Stimulated activated CD4-positive, alpha-beta T cell treated with anti-CD3 and anti-CD28 coated beads, Interleukin-15, amount 100 ng/mL, for 1 hour (primary cell): ENCODE results near the gene GRK1.
"Not testable (repeated sequence)": the region's sequence is repeated elsewhere in the genome, so short reads cannot be mapped to it uniquely, and the experiment has no call there.

Experiments
- DNase-seq, 2 donors: peaks; one replicate each; pipeline ENCODE4 v3.0.0-alpha.2; 2020; ENCODE audit warnings: low read depth in 1 of 2, low spot score in 1 of 2

Gene GRK1

DNA sequence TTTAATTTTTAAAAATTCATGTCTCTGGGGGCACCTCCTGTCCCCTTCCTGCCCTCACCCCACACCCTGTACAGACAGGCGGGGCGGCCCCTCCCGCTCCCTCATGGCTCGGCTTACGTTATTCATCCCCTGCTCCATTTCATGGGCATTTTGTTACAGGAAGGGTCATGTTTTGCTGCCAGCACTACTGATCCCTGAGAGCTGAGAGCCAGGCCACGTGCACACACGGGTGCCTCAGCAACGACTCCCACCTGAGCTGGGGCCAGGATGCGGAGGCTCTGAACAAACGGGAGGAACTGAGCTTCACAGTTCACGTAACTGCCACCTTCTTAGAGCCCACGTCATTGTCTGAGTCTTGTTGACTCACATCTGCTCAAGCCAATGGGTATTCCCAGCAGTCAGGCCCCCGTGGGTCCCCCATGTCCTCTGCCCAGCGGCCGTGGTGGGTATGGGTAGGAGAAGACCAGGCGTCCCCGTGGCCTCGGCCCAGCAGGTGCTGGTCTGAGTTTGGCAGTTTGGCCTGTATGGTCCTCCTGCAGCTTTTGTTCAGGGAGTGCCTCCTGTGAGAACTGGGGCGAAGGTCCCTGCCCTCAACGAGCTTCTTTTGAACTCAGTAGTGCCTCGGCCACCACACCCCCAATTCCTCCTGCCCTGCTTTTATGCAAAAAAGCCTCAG, 75.6 kb downstream of the GRK1 start:
- no peak for DNase-seq

DNA sequence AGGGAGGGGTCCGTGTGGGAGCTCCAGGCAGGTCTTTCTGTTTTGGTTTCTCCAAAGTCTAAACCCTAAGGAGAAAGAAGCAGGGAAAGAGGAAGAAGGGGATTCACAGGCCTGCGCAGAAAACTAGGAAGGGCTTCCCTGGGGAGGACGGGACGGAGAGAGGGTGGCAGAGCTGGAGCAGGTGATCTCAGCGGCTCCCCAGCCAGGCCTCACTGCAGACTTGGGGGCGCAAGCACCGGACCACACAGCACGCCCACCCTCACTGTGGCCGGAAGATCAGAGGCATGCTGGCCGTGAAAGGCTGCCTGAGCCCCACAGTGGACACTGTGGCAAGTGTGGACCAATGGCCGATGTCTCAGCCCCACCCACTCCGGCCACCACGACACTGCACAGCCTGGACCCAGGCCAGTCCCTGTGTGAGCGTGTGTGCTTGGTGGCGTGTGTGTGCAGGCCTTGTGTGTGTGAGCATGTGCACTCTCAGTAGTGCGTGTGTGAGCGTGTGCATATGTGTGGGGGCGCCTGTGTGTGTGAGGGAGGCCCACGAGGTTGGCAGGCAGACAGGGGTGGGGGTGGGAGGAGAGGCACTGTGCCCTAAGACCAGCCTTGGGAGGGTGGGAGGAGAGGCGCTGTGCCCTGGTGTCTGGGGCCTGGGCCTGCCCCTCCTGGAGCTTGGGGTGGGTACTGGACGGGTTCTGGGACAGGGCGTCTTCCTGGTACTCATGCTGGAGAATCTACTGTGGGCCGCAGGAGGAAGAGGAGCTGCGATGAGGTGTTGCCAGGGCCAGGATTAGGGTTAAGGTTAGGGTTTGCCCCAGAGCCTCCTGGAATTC, 76.6 kb downstream of the GRK1 start:
- DNase-seq: no peak

DNA sequence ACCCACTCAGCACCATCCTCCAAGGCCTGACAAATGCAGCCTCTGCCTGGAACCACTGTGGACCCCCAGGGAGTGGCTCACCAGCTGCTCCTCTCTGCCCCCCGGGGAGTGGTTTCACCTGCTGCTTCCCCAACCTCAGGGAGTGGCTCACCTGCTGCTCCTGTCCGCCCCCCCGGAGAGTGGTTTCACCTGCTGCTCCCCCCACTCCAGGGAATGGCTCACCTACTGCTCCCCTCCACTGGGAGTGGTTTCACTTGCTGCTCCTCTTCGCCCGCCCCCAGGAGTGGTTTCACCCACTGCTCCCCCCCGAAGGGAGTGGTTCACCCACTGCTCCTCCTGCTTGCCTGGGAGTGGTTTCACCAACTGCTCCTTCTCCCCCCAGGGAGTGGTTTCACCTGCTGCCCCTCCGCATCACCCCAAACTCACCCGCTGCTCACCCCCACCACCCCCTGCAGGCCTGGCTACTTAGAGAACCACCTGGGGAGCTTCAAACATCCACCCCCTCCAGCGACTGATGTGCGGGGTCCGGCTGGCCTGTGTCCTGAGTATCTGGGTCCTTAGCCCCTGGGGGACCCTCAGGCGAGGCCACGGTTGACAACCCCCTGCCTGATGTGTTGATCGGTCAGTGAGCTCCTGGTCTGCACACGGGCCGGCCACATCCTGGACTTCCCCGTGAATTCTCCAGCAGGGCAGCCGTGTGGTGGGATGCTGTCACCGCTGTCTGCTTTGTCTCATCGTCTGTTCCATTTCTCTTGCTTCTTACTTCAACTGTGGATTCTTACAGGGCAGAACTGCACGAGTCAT, 77.4 kb downstream of the GRK1 start:
- no peak for DNase-seq

DNA sequence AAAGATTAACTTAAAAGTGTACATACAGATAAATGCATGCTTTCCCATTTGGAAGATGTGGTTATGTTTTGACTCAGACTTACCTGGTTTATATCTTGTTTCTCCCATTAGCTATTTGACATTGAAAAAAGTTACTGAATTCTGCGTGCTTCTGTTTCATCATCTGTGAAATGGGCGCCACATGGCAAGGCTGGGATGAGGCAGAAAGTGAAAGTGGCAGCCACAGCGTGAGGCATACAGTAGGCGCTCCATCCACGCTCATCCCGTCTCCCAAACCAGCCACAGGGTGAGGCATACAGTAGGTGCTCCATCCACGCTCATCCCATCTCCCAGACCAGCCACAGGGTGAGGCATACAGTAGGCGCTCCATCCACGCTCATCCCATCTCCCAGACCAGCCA, 78.0 kb downstream of the GRK1 start:
- no peak for DNase-seq

DNA sequence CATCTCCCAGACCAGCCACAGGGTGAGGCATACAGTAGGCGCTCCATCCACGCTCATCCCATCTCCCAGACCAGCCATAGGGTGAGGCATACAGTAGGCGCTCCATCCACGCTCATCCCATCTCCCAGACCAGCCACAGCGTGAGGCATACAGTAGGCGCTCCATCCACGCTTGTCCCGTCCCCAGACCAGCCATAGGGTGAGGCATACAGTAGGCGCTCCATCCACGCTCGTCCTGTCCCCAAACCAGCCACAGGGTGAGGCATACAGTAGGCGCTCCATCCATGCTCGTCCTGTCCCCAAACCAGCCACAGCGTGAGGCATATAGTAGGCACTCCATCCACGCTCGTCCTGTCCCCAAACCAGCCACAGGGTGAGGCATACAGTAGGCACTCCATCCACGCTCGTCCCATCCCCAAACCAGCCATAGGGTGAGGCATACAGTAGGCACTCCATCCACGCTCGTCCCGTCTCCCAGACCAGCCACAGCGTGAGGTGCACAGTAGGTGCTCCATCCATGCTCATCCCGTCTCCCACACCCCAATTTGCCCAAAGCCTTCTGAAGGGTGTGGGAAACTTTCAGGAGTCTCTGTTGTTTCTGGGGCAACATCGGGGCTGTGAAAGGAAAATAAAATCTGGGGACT, 78.6 kb downstream of the GRK1 start:
- DNase-seq: not testable (repeated sequence)

DNA sequence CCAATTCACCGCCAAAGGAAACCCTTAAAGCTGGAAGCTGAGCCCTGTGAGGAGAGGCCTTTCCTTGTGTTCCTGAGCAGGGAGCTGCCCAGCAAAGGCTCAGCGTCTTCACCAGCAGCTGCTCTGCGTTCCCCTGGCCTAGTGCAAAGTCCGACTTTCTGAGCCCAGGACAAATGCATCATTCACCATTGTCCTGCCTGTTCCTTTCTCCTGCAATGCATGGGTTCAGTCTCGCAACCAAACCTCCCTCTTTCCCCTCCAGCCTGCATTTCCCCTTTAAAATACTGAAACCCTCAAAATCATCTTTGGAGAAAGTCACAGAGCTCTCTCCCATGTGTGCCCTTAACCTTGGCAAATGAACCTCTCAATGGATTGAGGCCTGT, 79.1 kb downstream of the GRK1 start:
- no peak for DNase-seq

DNA sequence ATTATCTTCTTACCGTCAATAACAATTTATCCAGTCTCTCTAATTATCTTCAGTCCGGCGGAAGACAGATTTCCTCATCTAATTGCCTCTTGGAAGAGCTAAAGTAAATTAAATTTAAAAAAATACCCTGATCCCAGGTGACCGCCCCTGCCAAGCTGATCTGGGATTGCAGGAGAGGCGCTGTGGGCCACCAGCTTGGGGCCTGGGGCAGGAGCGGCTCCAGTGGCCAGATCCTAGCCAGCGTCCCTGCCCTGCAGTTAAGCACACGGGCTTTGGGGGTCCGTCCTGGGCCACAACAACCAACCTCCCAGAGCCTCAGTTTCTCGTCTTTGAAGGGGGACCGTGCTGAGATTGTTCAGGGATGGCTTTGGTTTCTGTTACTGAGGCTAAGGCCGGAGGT, 79.7 kb downstream of the GRK1 start:
- no peak for DNase-seq

DNA sequence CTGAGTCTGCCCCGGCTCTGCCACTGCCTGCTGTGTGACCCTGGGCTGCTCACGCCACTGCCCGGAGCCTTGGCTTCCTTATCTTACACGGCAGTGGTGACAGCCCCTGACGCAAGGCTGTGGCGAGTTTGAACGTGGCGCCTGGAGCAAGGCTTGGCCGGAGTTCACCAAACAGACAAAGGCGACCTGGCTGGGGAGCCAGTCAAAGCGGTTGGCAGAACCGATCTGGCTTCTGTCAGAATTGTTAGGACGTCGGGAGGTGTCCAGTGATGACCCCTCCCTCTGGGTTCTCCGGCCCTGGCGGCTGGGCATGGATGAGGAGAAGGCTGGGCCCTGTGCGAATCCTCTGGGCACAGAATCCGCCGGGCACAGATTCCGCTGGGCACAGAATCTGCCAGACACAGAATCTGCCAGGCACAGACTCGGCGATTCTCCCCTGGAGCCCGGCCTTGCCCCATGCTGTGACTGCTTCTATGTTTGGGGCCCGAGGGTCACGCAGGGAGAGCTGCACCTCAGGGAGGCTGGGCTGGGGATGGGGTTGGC, 80.3 kb downstream of the GRK1 start:
- no peak for DNase-seq

DNA sequence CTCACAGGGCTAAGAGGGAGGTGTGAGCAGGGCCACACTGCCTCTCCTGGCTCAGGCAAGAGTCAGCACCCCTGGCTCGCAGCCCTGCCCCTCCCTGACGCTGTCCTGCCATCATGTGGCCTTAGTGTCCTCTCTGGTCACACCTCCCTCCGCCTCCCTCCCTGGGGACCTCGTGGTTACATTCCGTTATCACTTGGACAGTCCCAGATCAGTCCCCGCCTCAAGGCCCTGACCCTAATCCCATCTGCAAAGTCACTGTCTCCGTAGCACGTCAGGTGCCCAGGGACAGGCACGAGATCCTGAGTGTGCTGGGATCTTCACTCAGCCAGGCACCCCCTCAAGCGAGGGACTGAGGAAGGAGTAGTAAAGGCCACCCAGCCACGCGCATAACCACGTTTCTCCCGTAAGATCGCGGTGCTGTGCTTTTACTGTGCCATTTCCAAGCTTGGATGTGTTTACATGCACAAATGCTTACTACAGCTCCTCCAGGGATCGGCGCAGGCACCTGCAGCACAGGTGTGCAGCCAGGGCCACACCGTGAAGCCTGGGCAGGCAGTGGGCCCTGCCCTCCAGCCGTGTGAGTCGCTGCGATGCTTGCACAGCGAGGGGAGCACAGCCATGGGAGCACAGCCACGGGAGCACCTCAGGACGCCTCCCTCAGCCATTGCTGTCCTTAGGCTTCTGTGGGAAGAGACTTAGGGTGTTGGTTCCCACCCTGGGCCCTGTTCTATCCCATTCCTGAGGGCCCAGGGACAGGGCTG, 81.3 kb downstream of the GRK1 start:
- no peak for DNase-seq

DNA sequence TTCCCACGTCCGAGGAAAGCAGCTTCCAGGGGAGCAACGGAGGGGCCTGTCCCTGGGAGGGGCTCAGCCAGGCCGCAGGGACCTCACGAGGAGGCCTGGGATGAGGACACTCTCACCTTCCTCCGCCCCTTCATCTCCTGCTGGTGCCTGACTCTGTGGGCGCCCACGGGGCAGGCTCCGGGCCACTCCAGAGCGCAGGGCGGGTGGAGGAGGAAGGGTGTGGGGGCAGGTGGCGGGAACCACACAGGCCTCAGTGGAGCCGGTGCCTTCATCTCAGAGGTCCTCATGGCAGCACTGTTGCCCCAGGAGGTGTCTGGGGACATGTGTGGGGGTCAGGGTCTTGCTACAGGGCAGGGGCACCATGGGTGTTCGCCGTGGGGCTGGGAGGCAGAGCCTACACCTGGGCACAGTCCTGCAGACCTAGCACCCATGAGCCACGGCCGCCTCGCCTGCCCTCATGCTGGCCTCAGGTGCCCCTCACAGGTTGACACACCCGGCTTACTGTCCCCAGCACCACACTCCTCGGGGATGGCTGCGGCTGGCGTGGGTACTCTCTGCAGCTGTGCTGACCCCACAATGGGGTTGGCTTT, 81.9 kb downstream of the GRK1 start:
- DNase-seq: no peak

DNA sequence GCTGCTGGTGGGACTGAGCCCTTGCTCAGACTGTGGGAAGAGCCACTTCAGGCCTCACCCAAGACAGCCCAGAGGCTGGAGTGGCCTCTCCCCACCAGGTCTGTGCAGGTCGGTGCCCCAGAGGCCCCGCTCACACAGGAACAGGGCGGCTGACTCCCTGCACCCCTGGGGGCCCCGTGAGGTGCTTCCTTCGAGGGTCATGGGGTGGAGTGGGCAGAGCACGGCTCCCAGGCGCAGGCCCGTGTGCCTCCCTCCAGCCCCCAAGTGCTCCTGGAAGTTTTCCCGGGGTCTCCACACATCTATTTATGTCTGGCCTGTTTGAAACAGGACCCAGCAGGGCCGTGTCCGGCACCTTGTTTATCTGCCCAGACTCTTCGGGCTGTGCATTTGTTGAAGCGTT, 82.5 kb downstream of the GRK1 start:
- DNase-seq: no peak

DNA sequence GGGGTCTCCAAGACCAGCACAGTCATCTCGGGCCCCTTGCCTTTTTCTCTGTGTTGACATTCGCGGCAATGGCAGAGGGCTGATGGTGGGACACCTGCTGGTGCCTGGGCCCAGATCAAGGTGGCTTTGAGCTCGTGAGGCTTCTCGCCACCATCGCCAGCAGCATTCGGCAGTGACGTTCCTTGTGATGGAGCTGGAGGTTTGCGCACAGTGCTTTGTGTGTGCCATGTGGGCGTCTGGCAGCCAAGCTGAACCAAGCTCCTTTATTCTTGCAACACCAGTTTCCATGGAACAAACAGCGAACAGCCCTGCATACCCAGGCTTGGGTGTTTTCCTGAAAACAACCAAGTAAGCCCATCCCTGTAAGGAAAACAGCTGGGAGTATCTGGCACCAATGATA, 82.9 kb downstream of the GRK1 start:
- no peak for DNase-seq

DNA sequence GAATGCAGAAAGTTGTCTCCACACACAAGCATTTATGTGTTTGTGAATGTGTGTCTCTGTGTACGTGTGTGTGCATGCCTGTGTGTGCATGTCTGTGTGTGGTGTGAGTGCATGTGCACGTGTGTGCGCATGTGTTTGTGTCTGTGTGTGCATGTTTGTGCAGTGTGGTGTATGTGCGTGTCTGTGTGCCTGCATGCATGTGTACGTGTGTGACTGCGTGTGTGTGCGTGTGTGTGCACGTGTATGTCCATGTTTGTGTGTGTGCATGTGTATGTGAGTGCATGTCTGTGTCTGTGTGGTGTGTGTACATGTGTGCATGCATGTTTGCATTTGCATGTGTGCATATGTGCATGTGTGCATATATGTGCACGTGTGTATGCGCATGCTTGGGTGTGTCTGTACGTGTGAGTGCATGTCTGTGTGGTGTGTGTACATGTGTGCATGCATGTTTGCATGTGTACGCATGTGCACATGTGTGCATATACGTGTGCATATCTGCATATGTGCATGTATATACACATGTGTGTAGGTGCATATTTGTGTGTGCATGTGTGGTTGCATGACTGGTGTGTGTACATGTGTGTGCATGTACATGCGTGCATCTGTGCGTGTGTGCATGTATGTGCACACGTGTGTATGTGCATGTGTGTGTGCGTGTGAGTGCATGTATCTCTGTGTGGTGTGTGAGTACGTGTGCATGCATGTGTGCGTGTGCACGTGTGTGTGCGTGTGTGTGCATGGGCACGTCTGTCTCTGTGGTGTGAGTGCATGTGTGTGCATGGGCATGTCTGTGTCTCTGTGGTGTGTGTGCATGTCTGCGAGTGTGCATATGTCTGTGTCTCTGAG, 83.8 kb downstream of the GRK1 start:
- DNase-seq: no peak

DNA sequence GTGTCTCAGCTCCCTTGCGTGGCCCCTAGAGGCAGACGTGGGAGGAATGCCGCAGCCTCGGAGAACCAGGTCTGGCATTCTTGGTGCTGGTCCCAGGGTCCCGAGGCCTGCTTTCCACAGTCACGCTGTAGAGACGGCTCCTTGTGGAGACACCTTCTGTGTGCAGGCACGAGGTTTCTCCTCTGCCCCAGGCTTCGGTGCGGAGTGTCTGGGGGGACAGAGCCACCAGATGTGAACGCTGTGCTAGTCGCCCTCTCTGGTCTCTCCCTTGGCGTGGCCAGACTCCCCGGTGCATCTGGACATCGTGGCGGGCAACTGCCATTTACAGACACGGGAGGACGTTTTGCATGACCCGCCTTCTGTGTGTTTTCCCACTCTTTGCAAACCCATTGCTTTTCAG, 84.5 kb downstream of the GRK1 start:
- DNase-seq: no peak

DNA sequence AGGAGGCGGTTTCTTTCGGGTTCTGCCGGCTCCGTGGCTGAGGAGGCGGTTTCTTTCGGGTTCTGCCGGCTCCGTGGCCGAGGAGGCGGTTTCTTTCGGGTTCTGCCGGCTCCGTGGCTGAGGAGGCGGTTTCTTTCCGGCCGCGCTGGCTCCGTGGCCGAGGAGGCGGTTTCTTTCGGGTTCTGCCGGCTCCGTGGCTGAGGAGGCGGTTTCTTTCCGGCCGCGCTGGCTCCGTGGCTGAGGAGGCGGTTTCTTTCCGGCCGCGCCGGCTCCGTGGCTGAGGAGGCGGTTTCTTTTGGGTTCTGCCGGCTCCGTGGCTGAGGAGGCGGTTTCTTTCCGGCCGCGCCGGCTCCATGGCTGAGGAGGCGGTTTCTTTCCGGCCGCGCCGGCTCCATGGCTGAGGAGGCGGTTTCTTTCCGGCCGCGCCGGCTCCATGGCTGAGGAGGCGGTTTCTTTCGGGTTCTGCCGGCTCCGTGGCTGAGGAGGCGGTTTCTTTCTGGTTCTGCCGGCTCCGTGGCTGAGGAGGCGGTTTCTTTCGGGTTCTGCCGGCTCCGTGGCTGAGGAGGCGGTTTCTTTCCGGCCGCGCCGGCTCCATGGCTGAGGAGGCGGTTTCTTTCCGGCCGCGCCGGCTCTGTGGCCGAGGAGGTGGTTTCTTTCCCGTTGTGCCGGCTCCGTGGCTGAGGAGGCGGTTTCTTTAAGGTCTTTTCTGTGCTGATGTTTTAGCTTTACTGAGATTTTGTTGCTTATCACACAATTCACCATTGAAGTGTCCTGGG, 85.4 kb downstream of the GRK1 start:
- not testable (repeated sequence) for DNase-seq

DNA sequence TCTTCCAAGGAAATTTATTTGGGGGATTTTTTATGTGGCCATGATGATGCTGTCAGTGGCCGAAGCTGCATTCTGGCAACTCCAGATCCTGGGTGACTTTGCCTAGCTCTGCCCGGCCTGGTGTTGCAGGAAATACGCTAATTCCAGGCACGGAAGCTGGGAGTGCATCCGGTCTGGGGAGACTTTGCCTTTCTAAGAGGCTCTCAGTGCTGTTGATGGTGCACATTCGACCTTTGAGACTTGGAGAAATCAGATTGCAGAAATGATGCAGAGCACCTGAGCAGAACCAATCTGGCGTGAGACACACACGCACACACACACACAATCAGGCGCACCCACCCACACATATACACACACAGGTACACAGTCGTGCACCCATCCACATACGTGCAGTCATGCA, 86.2 kb downstream of the GRK1 start:
- no peak for DNase-seq

DNA sequence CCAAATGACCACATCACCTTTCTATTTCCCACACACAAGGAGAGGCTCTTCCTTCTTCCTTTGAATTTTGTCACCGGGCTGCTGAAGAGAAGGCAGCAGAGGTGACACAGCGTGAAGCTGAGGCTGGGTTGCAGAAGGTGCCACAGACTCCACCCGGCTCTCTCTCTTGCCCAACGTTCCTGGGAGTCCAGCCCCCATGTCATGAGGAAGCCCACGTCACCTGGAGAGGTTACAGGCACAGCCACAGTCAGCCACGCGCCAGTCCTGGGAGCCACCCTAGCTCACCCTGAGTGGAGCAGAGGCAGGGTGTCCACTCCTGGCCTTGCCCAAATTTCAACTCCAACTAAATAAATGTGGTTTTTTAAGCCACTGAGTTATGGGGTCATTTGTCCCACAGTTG, 87.2 kb downstream of the GRK1 start:
- DNase-seq: no peak

DNA sequence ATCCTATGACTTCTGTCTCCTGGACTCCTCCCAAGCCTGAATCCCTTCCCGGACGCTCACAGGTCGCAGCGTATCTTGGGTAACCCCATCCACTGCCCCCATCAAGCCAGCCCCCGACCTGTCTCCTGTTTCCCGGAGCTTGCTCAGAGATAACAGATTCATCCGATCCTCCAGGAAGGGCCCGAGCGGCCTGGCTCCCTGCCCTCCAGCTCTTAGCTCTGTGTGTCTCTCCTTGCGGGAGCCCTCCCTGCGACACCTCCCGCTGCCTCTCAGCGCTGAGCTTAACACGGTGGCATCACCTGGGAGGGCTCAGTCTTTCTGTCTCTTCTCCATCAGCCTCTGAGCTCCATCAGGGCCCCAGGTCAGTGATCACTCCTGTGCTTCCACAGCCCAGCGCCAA, 87.7 kb downstream of the GRK1 start:
- DNase-seq: no peak
